Measurements from ENCODE around the gene PLPP4. TPM values are rescaled to one million over a fixed set of nuclear protein-coding genes. Genes with fewer than 3 reads are reported as not detected.

The PLPP4 gene
- total RNA-seq, 1 donor from 2014 or later, result not detected

GRCh38 chr10:120578134-120578533, 121.1 kb downstream of the PLPP4 start:
- Mint-ChIP-seq H3K9me3 (no peaks in the 10 kb centered on the region), H3K27ac (no peak overlapping the region), H3K36me3 (no peaks in the 10 kb centered on the region)

DNA sequence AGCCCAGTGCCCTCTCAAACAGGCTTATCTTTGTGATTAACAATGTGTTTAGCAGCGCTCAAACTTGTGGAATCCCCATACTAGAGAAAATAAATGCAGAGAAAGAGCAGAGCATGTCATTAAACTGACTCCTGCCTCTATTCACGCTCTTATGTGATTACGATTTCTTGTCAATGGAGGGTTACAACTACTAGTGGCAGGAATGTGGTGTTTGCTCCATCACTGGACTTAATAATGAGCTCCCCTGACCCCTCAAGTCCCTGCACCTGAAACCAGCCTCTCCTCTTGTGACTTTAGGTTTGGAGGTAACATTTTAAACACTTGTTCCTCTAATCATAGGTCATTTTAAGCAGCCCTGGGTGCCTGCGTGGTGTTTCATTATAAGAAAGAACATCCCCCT, 121.9 kb downstream of the PLPP4 start:
- H3K27ac ChIP-seq, result no peak overlapping the region
- H3K4me1 Mint-ChIP-seq, result peaks cover 21% of the 10 kb centered on the region
- peaks cover 17% of the 10 kb centered on the region for H3K27me3 Mint-ChIP-seq (ENCODE audit: insufficient read depth, low read depth)
- H3K4me3 ChIP-seq, result no peak overlapping the region
- no peak for DNase-seq (ENCODE audit: low spot score)
- no peaks in the 10 kb centered on the region for H3F3A ChIP-seq (ENCODE audit: low read depth)
- H3K4me3 Mint-ChIP-seq, result no peak overlapping the region
- H3K36me3 ChIP-seq, result no peaks in the 10 kb centered on the region
- TF ChIP-seq EZH2phosphoT487 (IDR thresholded peaks at IDR 0.05) (no peak), CTCF (IDR thresholded peaks at IDR 0.05) (peak; percentile 26)
- peak overlapping the region; percentile 11 for H2AFZ ChIP-seq (replicated peaks)
- H3K9me3 Mint-ChIP-seq, result no peaks in the 10 kb centered on the region
- H4K20me1 ChIP-seq (ENCODE audit: low read depth), result no peaks in the 10 kb centered on the region
- no peak overlapping the region for H3K4me2 ChIP-seq
- H3K27me3 ChIP-seq, result no peaks in the 10 kb centered on the region
- H3K36me3 Mint-ChIP-seq, result no peaks in the 10 kb centered on the region
- no peak overlapping the region for H3K27ac Mint-ChIP-seq
- H3K9ac ChIP-seq, result no peak overlapping the region
- H3K4me1 ChIP-seq, result no peaks in the 10 kb centered on the region
- no peaks in the 10 kb centered on the region for H3K79me2 ChIP-seq (ENCODE audit: low read depth)
- H3K9me3 ChIP-seq (ENCODE audit: low read depth), result no peaks in the 10 kb centered on the region

More at GRCh38 chr10:120578134-120578533, 121.1 kb downstream of the PLPP4 start:
- H3K4me3 ChIP-seq, result no peak overlapping the region
- no peak overlapping the region for H3K27ac ChIP-seq
- DNase-seq (ENCODE audit: low spot score), result no peak
- H3K4me1 Mint-ChIP-seq, result peaks cover 21% of the 10 kb centered on the region
- no peaks in the 10 kb centered on the region for H3K9me3 ChIP-seq (ENCODE audit: low read depth)
- H3K9ac ChIP-seq, result no peak overlapping the region
- H4K20me1 ChIP-seq (ENCODE audit: low read depth), result no peaks in the 10 kb centered on the region
- no peaks in the 10 kb centered on the region for H3K79me2 ChIP-seq (ENCODE audit: low read depth)
- H3F3A ChIP-seq (ENCODE audit: low read depth), result no peaks in the 10 kb centered on the region
- no peak for TF ChIP-seq EZH2 (IDR thresholded peaks at IDR 0.05)
- TF ChIP-seq EZH2phosphoT487 (IDR thresholded peaks at IDR 0.05), result no peak
- TF ChIP-seq CTCF (IDR thresholded peaks at IDR 0.05), result no peak
- H3K4me3 Mint-ChIP-seq, result no peak overlapping the region
- no peaks in the 10 kb centered on the region for H3K36me3 ChIP-seq
- H3K27me3 Mint-ChIP-seq (ENCODE audit: insufficient read depth, low read depth), result peaks cover 15% of the 10 kb centered on the region
- H3K4me2 ChIP-seq, result no peak overlapping the region
- no peak overlapping the region for H2AFZ ChIP-seq (replicated peaks)
- peaks cover under 1% of the 10 kb centered on the region for H3K4me1 ChIP-seq
- H3K27me3 ChIP-seq, result no peaks in the 10 kb centered on the region

GRCh38 chr10:120580918-120581895, 124.2 kb downstream of the PLPP4 start:
- Histone ChIP-seq H2AFZ (replicated peaks) (no peak overlapping the region), H3K4me1 (no peaks in the 10 kb centered on the region)

More at GRCh38 chr10:120580918-120581895, 124.2 kb downstream of the PLPP4 start:
- no peaks in the 10 kb centered on the region for H3K79me2 ChIP-seq (ENCODE audit: low read depth)
- no peak overlapping the region for H3K4me3 ChIP-seq
- H3F3A ChIP-seq (ENCODE audit: low read depth), result no peaks in the 10 kb centered on the region
- peaks cover 21% of the 10 kb centered on the region for H3K4me1 Mint-ChIP-seq
- peak; percentile 18 for DNase-seq (ENCODE audit: low spot score)
- no peaks in the 10 kb centered on the region for H3K36me3 Mint-ChIP-seq
- H3K27ac ChIP-seq, result no peak overlapping the region
- no peak overlapping the region for H3K4me2 ChIP-seq
- H4K20me1 ChIP-seq (ENCODE audit: low read depth), result no peaks in the 10 kb centered on the region
- H3K27me3 Mint-ChIP-seq (ENCODE audit: insufficient read depth, low read depth), result peaks cover 12% of the 10 kb centered on the region
- no peaks in the 10 kb centered on the region for H3K9me3 Mint-ChIP-seq
- H3K9me3 ChIP-seq (ENCODE audit: low read depth), result no peaks in the 10 kb centered on the region
- TF ChIP-seq CTCF (IDR thresholded peaks at IDR 0.05) (no peak), EZH2 (IDR thresholded peaks at IDR 0.05) (no peak), EZH2phosphoT487 (IDR thresholded peaks at IDR 0.05) (no peak)
- no peaks in the 10 kb centered on the region for H3K36me3 ChIP-seq
- H3K27me3 ChIP-seq, result no peaks in the 10 kb centered on the region
- no peak overlapping the region for H3K9ac ChIP-seq
- no peak overlapping the region for H3K4me3 Mint-ChIP-seq
- peak overlapping the region; percentile 68 for H3K27ac Mint-ChIP-seq
